Hypothalamus (tissue), 51 donors: ENCODE data around the gene CAMK4.

Source experiments
- DNase-seq, 51 donors: peaks; one replicate each; lab custom pipeline; 2025; lab: John Stamatoyannopoulos, UW

Gene CAMK4

GRCh38 chr5:111228520-111229220 is 4.5 kb downstream of the CAMK4 start:
- DNase-seq = no peak

- no peak for DNase-seq
Measured at GRCh38 chr5:111229221-111229835, 5.1 kb downstream of the CAMK4 start.

GRCh38 chr5:111229871-111230810 is 6.0 kb downstream of the CAMK4 start:
- no peak for DNase-seq

GRCh38 chr5:111231119-111231518 is 6.9 kb downstream of the CAMK4 start:
- DNase-seq = no peak

GRCh38 chr5:111232311-111233051 is 8.3 kb downstream of the CAMK4 start:
- DNase-seq = no peak

GRCh38 chr5:111233052-111233374 is 8.8 kb downstream of the CAMK4 start:
- DNase-seq = no peak

- no peak for DNase-seq
Measured at GRCh38 chr5:111234125-111234524, 9.9 kb downstream of the CAMK4 start.

GRCh38 chr5:111235635-111236034 is 11.5 kb downstream of the CAMK4 start:
- no peak for DNase-seq

- DNase-seq = no peak
Measured at GRCh38 chr5:111236348-111236747, 12.2 kb downstream of the CAMK4 start.

GRCh38 chr5:111236995-111237394 is 12.8 kb downstream of the CAMK4 start:
- no peak for DNase-seq

GRCh38 chr5:111237470-111237869 is 13.3 kb downstream of the CAMK4 start:
- DNase-seq = no peak

GRCh38 chr5:111238431-111239225 is 14.4 kb downstream of the CAMK4 start:
- DNase-seq = no peak

GRCh38 chr5:111241696-111242095 is 17.5 kb downstream of the CAMK4 start:
- no peak for DNase-seq

- DNase-seq = no peak
Measured at GRCh38 chr5:111242606-111243005, 18.4 kb downstream of the CAMK4 start.

GRCh38 chr5:111243318-111243717 is 19.1 kb downstream of the CAMK4 start:
- no peak for DNase-seq

GRCh38 chr5:111245654-111246053 is 21.5 kb downstream of the CAMK4 start:
- no peak for DNase-seq

- no peak for DNase-seq
Measured at GRCh38 chr5:111246459-111246858, 22.3 kb downstream of the CAMK4 start.

GRCh38 chr5:111248571-111248970 is 24.4 kb downstream of the CAMK4 start:
- no peak for DNase-seq

- DNase-seq = no peak
Measured at GRCh38 chr5:111251921-111252320, 27.7 kb downstream of the CAMK4 start.
